Measurements from ENCODE around the gene MAPK10. TPM values are rescaled to one million over a fixed set of nuclear protein-coding genes. Genes with fewer than 3 reads are reported as not detected.
A peak's percentile ranks its signal among the peaks of the same experiment; 100 is the strongest.

MAPK10 gene
- total and polyA plus RNA-seq, 2 experiments from 2014 or later: 3.6 to 8.1 TPM

GRCh38 chr4:86386201-86386600, 26.3 kb upstream of the MAPK10 start:
- H3K27ac ChIP-seq (ENCODE audit: low read depth): peak overlapping the region; percentile 29
- H3K4me3 ChIP-seq: no peak overlapping the region
- H3K36me3 ChIP-seq (ENCODE audit: insufficient read depth): no peaks in the 10 kb centered on the region; the same call in 1 of the 2 replicates
- 0 out of 2 replicates have a peak, but pooled peaks cover 3% of the 10 kb centered on the region for H3K9me2 ChIP-seq (ENCODE audit: insufficient read depth)
- Mint-ChIP-seq H3K36me3 (ENCODE audit: low read depth) (peaks cover 5% of the 10 kb centered on the region), H3K27me3 (ENCODE audit: insufficient read depth, low read depth, poor library complexity) (no peaks in the 10 kb centered on the region), H3K4me3 (no peak overlapping the region), H3K4me1 (peaks cover 19% of the 10 kb centered on the region), H3K9me3 (peaks cover 5% of the 10 kb centered on the region; the same call in 2 of the 3 replicates), H3K27ac (no peak overlapping the region)
- peak overlapping the region; percentile 29; the same call in 1 of the 2 replicates for H2AFZ ChIP-seq
- peak; percentile 11 for DNase-seq (ENCODE audit: low spot score)
- H3F3A ChIP-seq (replicated peaks; ENCODE audit: low read depth): no peaks in the 10 kb centered on the region
- H3K4me1 ChIP-seq (ENCODE audit: insufficient read depth): peaks cover 12% of the 10 kb centered on the region
- peak; percentile 63 for ATAC-seq
- no peaks in the 10 kb centered on the region for H3K27me3 ChIP-seq (ENCODE audit: insufficient read depth)
- H4K20me1 ChIP-seq (replicated peaks; ENCODE audit: insufficient read depth): no peaks in the 10 kb centered on the region
- H3K79me2 ChIP-seq (replicated peaks; ENCODE audit: insufficient read depth): no peaks in the 10 kb centered on the region
- 0 out of 2 replicates have a peak overlapping the region, but pooled peaks have one; percentile 11 for H3K4me2 ChIP-seq
- TF ChIP-seq CREB1 (CRISPR knock-in tag; IDR thresholded peaks at IDR 0.05; ENCODE audit: low read depth) (no peak), ZNF462 (CRISPR knock-in tag; IDR thresholded peaks at IDR 0.05) (0 out of 2 replicates have a peak, but pooled peaks have one; percentile 48)

GRCh38 chr4:86381431-86381830, 21.6 kb upstream of the MAPK10 start:
- DNase-seq (ENCODE audit: low spot score) (no peak), ATAC-seq (no peak)
- Histone ChIP-seq H3K36me3 (ENCODE audit: insufficient read depth) (peaks cover 10% of the 10 kb centered on the region), H3K27me3 (ENCODE audit: insufficient read depth) (no peaks in the 10 kb centered on the region), H3K9me2 (ENCODE audit: insufficient read depth) (0 out of 2 replicates have a peak, but pooled peaks cover 3% of the 10 kb centered on the region), H4K20me1 (replicated peaks; ENCODE audit: insufficient read depth) (no peaks in the 10 kb centered on the region), H3K79me2 (replicated peaks; ENCODE audit: insufficient read depth) (no peaks in the 10 kb centered on the region), H3K27ac (ENCODE audit: low read depth) (no peak overlapping the region), H2AFZ (no peak overlapping the region), H3F3A (replicated peaks; ENCODE audit: low read depth) (no peaks in the 10 kb centered on the region), H3K4me2 (no peak overlapping the region), H3K4me3 (no peak overlapping the region), H3K4me1 (ENCODE audit: insufficient read depth) (peaks cover 6% of the 10 kb centered on the region)
- peaks cover 36% of the 10 kb centered on the region for H3K9me3 Mint-ChIP-seq
- H3K36me3 Mint-ChIP-seq (ENCODE audit: low read depth): peaks cover 31% of the 10 kb centered on the region
- H3K4me3 Mint-ChIP-seq: no peak overlapping the region
- no peak overlapping the region for H3K27ac Mint-ChIP-seq
- peaks cover 5% of the 10 kb centered on the region for H3K4me1 Mint-ChIP-seq
- H3K27me3 Mint-ChIP-seq (ENCODE audit: insufficient read depth, low read depth, poor library complexity): peaks cover 2% of the 10 kb centered on the region
- TF ChIP-seq STAT1 (IDR thresholded peaks at IDR 0.05; ENCODE audit: unreplicated experiment): no peak
- TF ChIP-seq ZNF462 (CRISPR knock-in tag; IDR thresholded peaks at IDR 0.05): no peak
- TF ChIP-seq EZH2phosphoT487 (IDR thresholded peaks at IDR 0.05; ENCODE audit: unreplicated experiment): no peak
- TF ChIP-seq JUNB (IDR thresholded peaks at IDR 0.05; ENCODE audit: unreplicated experiment): no peak
- TF ChIP-seq EZH2 (IDR thresholded peaks at IDR 0.05; ENCODE audit: low read depth, unreplicated experiment): no peak

Data from GM23338 (cell line).